ENCODE data around the gene FAM124A.
A peak's percentile ranks its signal among the peaks of the same experiment; 100 is the strongest.
"Not testable (repeated sequence)": the region's sequence is repeated elsewhere in the genome, so short reads cannot be mapped to it uniquely, and the experiment has no call there.

FAM124A gene

DNA sequence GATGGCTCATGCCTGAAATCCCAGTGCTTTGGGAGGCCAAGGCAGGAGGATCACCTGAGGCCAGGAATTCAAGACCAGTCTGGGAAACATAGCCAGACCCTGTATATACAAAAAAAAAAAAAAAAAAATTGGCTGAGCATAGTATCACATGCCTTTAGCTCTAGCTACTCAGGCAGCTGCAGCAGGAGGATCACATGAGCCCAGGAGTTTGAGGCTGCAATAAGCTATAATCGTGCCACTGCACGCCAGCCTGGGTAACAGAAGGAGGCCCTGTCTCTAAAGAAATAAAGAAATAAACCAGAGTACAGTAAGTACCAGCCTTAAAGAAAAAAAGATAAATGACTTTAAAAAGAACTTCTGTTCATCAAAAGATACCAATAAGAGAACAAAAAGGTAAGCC lies 52.9 kb downstream of the FAM124A start:
- DNase-seq: no peak

DNA sequence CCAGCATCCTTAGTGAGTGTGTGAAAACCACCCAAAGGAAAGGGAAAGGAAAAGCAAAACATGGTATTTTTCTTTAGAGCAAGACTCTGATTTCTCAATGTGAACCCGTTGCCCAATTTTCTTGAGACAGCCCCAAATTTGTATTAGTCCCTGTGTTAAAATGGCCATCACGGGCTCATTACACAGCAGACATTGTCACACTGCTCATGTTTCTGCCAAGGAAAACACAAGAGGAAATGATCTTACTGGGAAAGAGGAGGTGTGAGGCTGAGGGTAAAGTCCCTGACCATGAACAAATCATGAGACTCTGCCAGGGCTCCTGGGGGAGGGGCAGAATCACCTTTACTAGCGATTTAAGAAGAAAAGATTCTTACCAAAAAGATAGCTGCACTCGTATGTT lies 54.4 kb downstream of the FAM124A start:
- no peak for DNase-seq

DNA sequence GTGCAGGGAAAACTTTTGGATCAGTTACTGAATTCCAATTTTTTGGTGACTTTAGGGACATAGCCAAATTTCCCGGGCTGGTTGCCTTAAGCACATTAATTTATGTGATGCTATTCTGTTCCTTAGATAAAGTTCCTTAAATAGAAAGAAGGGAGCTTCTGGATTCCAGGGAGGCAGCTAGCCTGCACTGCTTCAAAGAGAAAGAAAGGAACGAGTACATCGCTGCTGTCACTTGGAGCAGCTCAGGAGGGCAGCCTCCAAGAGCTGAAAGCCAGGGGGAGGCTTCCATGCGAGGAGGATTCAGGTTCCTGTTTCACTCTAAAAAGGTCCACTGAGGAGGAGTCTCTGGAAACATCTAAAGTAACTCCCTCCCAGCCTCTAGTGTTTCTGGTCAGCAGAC lies 55.7 kb downstream of the FAM124A start:
- DNase-seq: no peak

DNA sequence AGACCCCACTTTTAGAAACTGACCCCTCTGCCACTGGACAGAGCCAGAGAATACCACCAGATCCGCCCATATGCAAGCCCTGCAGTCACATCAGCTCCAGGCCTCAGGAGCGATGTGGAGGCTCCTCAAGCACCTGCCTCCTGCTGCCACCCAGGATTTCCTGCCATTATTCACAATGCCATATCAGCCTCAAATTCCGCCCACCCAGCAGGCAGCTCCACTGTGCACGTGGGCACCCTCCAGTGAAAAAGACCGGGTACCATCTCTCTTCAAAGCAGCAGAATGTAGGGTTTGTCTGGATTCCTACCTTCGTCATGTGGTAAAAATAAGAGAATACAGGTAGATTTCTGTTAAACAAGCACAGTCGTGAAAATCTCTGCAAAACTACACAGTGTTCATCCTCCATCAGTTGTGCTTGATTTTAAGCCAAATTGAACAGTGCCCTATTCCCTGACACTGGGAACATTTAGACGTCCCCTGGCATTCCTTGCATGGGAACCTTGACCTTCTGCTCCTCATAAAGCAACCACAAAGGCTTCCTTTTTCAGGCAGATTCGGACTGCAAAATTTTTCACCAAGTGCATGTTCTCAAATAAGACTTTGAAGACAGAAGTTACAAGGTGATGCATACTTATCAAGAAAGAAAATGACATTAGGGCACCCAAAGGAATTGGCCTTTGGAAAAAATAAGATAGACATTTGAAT lies 56.4 kb downstream of the FAM124A start:
- no peak for DNase-seq

DNA sequence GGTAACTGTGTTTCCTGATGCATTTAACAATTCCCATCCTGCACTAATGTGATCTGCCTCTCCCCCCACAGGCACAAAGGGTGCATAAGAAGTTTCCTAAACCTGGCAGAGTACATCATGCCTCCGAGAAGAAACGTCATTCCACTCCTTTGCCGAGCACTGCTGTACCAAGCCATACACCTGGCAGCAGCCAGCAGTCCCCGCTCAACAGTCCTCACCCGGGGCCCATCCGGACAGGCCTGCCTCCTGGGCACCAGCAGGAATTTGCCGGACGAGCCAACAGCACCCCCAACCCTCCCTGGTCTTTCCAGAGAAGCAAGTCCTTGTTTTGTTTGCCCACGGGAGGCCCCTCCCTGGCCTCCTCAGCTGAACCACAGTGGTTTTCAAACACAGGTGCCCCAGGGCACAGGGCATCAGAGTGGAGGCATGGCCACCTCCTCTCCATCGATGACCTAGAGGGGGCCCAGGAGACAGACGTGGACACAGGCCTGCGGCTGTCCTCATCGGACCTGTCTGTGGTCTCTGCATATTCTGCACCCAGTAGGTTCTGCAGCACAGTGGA lies 58.3 kb downstream of the FAM124A start:
- DNase-seq: no peak

DNA sequence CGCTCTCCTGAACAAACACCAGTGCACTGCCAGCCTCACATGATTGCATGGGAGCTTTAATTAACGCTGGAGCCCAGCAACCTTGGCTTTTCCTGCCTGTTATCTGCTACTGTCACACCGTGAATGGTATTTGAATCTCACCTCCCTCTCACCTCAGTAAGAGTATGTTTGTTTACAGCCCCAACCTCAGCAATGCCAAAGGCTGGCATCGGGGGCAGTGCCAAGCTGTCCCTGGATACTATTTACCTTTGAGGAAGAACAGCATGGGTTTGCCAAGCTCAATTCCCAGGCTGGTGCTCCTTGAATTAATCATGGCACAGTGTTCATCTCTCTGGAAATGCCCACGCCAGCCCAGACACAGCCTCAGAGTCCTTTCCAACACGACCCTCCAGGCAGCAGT lies 60.1 kb downstream of the FAM124A start:
- DNase-seq: no peak

DNA sequence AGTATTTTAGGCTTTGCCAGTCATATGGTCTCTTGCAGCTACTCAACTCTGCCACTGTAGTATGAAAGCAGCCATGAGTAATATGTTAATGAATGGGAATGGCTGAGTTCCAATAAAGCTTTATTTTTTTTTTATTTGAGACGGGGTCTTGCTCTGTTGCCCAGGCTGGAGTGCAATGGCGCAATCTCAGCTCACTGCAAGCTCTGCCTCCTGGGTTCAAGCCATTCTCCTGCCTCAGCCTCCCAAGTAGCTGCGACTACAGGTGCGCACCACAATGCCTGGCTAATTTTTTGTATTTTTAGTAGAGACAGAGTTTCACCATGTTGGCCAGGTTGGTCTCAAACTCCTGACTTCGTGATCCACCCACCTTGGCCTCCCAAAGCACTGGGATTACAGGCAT lies 60.7 kb downstream of the FAM124A start:
- not testable (repeated sequence) for DNase-seq

DNA sequence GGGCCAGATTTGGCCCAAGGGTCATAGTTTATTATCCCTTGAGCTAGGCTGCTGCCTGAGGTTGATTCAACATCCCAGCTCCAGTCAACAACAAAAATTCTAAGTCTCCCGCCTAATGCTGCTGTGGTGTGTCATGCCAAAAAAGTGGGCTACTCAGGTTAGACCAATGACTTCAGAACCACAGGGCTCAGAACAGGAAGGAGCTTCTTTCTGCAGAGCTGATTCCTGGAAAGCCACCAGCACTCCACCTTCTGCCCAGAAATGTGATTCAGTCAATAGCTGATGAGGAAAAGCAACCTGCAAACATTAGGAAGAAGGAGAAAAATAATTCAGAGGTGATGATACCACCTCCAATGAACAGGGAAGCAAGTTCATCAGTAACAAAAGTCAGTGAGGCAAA lies 61.2 kb downstream of the FAM124A start:
- DNase-seq: no peak

DNA sequence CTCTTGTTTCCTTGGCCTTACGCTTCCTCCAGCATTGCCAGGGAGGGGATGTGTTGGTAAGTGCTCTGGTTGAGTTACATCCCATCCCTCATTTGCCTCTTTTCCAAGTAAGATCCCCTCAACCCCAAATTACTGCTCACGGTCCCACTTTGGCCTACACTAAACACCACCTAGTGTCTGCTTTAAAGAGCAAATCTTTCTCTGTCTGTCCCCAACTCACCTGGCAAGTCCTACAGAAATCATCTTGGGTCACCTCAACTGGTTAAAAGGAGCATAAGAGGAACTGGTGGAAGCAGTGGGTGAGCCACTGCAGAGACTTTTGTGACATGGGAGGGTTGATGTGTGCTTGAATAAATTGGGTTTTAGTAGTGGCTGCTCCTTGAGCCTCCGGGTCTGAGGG lies 62.1 kb downstream of the FAM124A start:
- DNase-seq: no peak

DNA sequence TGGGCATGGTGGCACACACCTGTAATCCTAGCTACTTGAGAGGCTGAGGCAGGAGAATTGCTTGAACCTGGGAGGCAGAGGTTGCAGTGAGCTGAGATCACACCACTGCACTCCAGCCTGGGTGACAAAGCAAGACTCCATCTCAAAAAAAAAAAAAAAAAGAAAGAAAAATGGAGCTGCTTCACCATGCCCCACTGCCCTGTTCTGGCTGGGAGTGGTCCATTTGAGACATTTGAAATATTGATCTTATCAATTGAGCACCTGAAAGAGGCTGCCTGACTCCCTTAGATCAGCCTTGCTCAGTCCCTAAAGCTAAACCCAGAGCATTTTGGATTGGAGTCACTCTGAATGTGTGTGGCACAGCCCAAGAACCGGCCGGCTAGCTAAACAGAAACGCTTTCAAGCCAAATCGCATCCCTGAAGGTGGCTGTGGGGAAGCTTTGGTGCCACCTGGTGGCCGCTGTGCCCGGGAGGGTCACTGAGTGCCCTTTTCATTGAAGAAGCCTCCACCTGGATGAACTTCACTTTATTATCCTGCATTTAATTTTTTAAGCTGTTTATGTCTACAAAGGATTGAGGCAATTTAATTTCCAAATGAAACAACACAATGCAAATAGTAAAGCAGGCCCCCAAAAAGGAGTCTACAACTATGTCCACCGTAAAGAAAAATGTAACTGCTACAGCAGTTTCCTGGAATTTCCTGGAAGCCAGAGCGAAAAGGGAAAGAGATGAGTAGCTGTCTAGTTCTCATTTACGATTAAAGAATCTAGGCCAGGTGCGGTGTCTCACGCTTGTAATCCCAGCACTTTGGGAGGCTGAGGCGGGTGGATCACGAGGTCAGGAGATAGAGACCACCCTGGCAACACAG lies 64.2 kb downstream of the FAM124A start:
- DNase-seq: peak; percentile 66

DNA sequence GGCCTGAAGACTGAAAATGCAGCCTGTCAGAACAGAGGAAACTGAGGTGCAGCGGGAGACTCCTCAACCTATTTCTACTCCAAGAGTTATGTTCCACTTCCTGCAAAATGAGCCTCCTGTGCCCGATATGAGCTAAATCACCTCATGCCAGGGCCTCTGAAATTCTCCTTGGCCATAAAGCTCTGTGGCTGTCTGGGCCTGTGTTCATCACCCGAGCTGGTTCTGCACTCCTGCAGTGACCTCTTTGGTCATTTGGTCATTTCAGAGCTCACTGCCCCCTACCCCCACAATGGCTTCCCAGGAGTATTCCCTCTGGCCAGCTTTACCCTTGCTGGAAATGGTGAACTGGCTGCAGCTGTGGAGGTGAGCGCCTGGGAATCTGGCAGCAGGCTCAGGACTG lies 65.6 kb downstream of the FAM124A start:
- DNase-seq: no peak

DNA sequence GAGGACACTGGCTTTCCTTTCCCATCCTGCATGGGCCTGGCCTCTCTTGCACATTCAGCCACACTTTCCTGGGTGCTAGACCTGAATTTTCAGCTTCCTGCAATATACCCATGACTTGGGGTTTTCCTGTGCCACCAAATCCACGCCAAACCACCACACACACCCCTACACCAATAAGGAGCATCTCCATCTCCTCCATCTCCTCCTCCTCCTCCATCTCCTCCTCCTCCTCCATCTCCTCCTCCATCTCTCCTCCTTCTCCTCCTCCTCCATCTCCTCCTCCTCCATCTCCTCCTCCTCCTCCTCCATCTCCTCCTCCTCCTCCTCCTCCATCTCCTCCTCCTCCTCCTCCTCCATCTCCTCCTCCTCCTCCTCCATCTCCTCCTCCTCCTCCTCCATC lies 66.1 kb downstream of the FAM124A start:
- not testable (repeated sequence) for DNase-seq

DNA sequence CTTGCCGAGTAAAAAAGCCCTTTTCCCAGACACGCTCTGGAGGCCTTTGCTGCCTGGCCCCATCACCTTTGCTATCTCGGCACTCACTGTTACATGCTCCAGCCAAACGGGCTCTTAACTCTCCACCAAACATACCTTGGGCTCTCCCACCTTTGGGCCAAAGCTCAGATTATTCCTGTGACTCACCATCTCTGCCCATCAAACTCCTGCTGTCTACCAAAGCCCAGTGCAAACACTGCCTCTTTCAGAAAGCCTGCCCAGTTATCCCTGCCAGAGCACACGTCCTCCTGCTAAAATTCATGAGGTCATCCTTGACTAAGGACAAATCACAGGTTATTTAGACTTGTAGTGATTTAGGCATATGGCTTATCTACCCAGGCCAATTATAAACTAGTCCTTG lies 69.1 kb downstream of the FAM124A start:
- no peak for DNase-seq

DNA sequence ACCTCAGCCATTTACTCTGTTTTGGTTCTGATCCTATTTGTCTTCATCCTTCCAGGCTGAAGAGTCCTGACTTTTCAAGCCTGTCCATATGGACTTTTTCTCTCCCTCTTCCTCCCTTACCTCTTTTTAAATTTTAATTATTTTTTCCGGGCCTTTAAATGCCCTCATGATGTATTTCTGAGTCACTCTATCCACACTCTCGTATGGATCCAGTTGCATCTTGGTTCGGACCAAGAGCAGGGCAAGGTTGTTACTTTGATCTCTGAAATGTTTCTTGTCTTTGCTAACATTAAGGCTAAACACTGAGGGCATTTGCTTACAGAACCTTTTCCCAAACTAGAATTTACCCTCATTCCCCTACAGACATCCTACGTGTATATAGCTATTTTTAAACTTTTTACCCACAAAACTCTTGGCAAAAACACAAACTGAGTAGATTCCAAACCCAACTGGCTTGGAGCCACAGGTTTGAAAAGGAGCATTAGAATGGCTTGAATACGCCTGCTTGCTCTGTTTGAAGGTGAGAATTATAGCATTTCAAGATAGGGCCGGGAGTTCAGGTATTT lies 69.9 kb downstream of the FAM124A start:
- DNase-seq: no peak

DNA sequence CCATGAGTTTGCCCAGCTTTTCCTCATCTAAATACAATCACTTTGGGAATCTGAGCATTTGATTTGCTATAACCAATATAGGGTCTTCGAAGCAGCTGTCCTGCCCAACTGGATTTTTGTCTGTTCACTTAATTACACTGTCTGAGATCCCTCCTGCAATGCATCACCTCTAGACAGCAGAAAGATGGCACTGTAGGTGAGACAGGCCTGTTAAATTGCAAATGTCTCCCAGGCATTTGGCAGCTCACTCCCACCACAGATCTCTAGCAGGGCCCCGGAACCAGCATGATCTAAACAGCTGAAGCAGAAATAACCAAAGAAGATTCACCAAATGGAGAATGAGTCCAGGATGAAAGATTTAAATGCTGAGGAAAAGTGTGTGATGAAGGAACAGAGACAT lies 75.4 kb downstream of the FAM124A start:
- no peak for DNase-seq

DNA sequence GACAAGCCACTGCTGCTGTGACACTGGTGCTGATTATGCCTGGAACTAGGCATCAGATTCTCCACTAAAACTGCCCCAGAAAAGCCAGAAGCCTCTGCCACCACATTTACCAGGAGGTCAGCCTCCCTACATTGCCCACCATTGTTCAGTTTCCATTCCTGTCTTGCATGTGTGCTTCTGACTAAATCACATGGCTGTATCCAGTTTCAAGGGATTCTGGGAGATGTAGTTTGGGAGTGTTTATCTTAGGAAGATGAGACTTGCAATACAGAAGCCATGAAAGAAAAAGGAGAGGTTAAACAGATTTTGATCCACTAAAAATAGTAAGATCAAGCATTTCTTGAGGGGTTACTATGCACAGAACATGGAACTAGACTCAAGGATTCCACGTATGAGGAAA lies 76.6 kb downstream of the FAM124A start:
- DNase-seq: no peak

DNA sequence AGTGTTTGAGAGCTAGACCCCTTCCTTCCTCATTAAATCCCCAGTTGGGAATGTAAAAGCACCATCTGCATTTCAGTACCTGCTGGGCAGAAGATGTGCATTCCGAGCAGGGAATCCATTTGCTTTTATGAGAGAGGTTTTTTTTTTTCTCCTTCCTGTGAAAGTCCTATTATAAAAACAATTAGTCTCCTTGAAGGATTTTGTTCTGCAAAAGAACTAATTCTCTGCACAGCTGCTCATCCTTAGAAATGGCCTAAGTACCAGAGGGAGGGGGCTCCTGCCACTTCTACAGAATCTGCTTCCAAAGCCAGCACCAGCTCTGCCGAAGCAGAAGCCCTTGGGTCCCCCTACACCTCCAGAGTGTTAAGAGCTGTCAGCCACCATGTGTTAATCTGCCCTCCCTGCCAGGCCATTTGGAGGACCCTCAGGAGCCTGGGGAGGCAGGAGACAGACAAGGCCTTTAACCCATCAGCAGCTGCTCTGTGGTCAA lies 80.9 kb downstream of the FAM124A start:
- no peak for DNase-seq

DNA sequence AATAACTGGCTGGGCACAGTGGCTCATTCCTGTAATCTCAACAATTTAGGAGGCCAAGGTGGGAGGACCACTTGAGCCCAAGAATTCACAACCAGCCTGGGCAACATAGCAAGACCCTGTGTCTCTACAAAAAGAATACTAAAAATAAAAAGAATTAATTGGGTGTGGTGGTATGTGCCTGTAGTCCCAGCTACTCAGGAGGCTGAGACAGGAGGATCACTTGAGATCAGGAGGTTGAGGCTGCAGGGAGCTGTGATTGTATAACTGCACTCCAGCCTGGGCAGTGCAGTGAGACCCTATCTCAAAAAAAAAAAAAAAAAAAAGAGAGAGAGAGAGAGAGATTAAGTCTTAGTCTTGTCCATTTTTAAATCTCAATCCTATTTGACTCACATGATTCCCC lies 81.7 kb downstream of the FAM124A start:
- no peak for DNase-seq

DNA sequence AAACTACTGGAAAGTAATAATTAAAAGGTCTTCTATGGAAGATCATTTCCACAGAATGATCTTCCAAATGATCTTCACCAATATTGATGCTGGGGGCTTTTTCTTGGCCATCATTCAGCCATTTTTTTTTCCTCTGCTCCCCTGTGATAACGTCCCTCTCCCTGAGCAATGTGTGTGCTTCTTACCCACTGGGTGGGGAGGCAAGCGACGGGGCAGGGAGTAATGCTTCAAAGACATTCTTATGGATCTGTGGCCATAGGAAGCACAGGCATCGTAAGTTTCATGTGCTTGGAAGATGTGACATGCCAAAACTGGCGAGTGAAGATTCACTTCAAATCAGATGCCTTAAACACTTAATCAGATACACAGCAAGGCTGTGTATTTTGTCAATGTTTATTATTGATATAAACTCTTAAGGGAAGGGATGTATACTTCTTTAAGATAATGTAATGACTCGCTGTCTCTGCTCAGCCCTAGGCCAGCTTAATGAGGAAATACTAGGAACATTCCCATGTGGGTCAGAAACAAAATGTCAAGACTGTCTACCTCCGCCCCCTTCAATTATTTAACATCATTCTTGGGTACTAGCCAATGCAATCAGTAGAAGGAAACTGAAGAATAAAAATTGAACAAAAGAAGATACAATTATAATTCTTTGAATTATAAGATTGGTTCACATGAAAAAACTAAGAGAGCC lies 83.2 kb downstream of the FAM124A start:
- DNase-seq: no peak

DNA sequence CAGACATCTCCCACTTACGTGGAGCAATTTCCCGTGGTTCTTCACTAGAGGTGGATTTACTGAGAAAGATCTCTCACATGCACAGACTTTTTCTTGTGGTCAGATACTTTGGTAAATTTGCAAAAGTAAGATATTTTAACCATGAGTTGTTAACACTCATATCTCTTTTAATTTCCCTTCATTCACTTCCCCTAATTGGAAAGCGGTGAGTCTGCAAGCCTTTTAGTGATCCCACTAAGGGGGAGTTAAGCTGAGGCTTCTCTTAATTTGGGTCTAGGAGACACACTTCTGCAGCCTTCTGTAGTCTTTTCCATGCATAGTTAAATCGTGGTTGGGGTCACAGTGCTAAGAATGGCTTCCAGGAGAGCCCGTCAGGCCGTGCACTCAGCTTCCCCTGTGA lies 86.6 kb downstream of the FAM124A start:
- no peak for DNase-seq

DNA sequence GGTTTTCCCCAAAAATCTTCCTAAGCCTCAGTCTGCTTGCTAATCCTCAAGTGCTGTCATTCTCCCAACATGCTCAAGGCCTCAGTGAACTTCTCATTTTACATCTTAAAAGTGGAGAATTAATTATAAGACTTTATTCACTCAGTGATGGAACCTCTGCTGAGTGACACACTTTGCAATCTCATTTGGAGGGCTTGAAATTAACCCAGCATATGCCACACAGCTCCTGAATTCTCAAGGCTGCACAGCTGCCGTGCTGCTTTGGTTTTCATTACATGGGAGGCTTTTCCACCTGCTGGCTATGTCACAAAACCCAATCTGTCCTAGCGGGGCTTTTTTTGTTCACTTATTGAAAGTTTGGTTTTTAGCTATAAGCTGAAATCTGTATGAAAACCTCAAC lies 89.0 kb downstream of the FAM124A start:
- no peak for DNase-seq

DNA sequence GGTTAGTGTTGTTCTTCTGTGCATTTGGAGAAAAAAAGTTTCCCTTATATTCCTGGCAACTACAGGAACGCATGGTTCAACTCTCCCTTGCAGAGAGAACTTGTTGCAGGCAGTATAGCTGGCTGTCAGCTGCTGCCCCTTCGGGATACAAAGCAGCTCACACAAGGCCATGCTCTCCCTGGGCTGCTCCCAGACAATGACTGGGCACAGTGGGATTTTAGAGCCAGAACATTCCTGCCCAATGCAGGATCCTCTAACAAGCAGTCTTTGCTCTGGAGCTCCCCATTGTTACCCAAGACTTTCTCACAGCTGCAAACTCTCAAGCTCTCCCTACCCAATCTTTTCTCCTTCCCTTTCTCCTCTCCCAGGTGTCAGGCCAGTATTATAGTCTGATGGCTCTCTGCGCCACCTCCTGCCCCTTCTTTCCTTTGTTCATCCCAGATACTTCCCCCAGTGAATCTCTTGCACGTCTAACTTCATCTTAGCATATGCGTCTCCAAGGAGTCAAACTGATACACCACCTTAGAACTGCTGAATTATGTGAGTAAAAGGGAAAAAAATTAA lies 89.8 kb downstream of the FAM124A start:
- DNase-seq: no peak

DNA sequence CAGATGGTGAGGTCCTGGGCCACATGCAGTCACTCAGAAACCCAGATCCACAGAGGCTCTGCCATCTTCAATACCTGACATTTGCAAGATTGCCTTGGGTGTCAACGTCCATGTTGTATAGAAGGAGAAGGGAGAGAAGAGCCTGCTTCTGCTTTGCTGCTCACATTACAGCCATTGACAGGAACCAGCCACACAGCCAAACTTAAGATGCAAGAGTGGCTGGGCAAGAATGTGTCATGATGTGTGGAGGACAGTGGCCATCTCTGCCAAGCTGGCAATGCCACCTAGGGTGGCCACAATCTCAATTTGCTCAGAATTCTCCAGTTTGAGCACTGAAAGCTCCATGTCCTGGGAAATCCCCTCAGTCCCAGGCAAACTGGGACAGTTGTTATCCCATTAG lies 91.4 kb downstream of the FAM124A start:
- no peak for DNase-seq

Measured in CD4-positive, alpha-beta T cell treated with Interleukin-4 for 4 hours (primary cell).